Stimulated activated CD8-positive, alpha-beta memory T cell treated with anti-CD3 and anti-CD28 coated beads, Interleukin-7, amount 100 ng/mL, for 48 hours (primary cell): ENCODE data around the gene GLS.
A peak's percentile ranks its signal among the peaks of the same experiment; 100 is the strongest.
"Not testable (repeated sequence)": the region's sequence is repeated elsewhere in the genome, so short reads cannot be mapped to it uniquely, and the experiment has no call there.

Experiments
- DNase-seq, 2 donors: peaks; one replicate each; pipeline ENCODE4 v3.0.0-alpha.2; 2020; ENCODE audit warnings: low read depth in 1 of 2; ENCODE audit errors: extremely low read depth in 1 of 2

Gene GLS

DNA sequence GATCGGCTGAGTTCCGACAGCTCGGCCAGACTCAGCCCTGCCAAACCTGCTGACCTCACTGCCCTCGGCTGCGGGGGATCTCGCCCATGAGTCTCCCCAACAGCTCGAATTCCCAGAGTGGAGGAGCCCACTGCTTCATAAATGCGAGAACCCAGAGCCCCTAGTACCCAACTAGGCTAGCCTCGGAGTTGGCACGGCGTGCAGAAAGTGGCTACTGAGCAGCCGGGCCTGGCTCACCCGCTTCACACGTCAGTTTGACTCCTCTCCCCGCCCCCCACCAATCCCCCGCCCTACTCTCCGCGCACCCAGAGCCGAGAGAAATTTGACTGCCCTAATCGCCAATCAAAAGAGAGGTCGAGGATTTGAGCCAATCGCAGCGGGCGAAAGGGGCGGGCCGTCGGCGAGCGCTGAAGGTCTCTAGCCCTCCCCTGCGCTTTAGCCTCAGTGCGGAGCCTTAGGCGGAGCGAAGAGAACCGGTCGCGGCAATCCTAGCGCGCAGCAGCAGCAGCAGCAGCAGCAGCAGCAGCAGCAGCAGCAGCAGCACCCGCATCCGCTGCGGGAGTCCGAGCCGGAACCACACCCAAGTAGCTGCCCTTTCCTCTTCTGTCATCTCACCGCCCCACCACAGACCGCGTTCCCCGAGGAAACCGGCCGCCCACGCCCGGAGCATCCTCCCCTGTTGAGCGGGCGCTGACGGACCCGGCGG lies at the start of gene GLS:
GLS (plus strand) TSS at position 444 of the 706 bp plus-strand sequence. CDS start 264 bp downstream, outside the sequence.
- peak; percentile 90 to 93 for DNase-seq

DNA sequence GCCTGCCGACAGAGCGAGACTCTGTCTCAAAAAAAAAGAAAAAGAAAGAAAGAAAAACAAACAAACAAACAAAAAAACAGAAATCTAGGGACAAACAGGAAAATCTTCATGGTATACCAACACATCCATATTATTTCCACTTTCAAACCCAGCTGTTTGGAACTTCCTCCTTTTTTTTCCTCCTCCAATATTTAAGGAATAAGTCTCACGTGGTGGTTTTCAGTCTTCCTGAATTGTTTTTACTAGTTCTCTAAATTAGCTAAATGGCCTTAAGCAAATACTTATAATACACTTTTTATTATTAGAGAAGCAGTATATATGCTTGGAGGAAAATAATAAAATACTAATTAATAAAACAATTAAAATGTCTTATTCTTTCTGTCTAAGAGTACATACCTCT lies 48.7 kb upstream of the GLS start:
- DNase-seq, result no peak

DNA sequence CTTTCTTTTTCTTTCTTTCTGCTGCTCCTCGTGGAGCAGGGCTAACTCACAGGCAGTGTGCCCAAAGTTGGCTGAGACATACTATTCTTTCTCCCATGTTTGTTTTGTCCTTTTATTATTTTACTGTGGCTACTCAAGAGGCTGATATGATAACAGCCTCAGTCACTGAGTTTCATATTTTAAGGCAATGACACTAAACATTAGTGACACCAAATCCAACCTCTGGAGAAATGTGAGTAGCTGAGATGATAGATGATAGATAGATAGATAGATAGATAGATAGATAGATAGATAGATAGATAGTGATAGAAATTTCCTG lies 45.8 kb upstream of the GLS start:
- DNase-seq, result no peak

DNA sequence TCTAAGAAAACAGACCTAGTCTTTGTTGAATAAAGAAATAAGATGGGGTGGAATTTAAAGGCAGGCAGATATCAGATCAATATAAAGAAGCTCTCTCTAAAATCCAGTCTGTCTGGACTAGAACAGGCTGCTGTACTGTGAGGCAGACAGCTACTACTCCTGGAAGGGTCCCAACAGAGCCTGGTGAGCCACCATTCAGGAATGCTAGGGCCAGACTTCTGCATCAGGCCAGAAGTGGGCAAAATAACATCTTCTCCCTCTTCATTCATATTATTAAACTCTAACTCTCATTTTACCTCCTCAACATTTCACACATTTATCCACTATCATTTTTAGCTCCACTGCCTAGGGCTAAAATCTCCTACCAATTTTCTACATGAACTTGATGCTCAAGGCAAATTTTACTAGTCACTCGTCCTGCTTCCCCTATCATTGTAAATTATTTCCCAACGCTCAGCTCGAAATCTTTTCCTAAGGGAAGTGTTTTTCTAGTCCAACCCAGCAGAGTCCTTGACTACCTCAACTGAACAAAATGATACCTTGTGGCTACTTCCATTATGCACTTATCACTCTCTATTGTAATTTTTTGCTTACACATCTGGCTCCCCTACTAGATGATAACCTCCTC lies 45.2 kb upstream of the GLS start:
- no peak for DNase-seq

GRCh38 chr2:190836767-190837166 lies 43.9 kb upstream of the GLS start:
- DNase-seq, result no peak

- no peak for DNase-seq
Measured at GRCh38 chr2:190837420-190837819, 43.2 kb upstream of the GLS start.

DNA sequence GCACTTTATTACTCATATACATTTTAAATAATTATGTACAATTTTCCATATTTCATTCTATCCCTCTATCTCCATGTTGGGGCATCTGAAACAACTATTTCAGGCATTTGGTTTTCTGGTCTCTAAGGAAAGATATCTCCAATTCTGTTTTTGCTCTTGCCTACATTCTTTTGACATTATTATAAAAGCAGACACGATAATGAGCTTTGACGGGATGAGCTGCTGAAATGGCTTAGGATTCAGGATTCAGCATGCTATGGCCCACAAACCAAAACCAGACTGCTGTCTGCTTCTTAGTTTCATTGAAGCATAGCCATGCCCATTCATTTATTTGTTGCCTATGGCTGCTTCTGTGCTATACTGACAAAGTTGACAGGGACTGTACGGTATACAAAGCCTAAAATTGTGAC lies 42.7 kb upstream of the GLS start:
- no peak for DNase-seq

DNA sequence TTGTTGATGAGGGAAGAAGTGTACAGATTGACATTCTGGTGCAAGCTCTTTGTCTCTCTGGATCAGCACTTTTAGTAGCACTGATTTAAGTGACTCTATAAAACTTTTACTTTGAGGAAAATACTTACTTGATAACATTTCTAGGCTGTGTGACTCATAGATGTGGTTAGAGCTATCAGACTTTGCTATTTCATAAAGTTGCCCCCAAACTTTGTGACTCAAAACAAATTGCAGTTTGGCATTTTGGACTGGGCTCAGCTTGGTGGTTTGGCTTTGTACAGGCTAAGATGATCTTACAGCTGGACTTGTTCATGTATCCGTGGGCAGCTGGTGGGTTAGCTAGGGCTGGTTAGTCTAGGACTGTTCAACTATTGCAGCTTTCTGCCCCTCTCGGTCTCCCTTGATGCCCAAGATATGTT lies 42.1 kb upstream of the GLS start:
- DNase-seq, result no peak

- DNase-seq, result no peak
Measured at GRCh38 chr2:190840569-190841172, 40.0 kb upstream of the GLS start.

DNA sequence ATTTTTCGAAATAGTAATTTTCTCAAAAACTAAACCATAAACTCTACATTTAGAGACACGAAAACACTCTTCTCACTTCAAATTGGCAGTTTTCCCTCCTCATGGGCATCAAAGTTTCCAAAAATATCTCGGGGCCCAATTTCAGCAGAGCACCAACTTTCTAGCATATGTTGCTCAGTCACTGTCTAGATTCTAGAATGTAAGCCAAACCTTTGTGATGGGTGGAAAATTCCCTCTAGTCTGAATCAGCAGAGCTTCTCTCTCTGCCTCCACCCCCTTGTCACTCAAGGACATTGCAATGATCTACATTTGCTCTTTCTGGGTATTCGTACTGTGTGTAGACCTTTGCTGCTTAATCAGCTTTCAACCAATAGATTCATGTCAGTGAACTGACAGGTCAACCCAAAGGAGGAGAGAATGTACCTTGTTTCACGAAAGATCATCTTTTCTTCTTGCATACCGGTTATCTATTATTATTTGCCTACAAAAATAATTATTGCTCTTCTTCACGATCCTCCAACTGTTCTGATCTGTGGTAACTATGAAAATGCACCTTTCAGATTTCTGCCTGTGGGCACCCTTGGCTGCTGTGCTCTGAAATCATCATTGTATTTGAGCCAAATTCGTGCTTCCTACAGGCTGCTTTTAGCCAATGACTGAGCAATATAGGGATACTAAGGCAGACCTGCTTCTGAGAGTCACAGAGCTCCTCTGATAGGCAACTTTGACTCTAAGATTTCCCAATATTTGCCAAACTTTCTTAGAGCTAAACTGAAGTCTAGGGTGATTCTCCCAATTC lies 38.7 kb upstream of the GLS start:
- no peak for DNase-seq

DNA sequence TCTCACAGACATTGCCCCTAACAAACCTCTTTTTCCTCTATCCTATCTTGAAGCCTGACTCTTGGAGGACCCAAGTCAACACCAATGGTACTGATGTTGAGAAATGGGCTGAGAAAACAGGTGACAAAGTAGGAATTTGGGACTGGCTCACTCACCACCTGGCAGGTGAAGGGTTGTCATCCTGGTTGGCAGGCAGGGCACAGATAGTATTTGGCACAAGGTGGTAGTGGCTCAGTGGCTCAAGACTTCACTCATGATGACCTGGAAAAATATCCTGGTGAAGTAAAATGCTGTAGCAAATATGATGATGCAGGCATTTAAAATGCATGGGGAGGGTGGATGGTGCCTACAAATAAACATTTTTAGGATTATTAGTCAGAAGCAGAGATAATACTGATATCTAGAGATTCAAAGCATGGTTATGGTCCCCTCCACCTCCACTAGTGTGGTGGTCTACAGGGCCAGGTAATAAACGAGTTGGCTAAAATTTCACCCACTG lies 38.0 kb upstream of the GLS start:
- DNase-seq, result no peak

DNA sequence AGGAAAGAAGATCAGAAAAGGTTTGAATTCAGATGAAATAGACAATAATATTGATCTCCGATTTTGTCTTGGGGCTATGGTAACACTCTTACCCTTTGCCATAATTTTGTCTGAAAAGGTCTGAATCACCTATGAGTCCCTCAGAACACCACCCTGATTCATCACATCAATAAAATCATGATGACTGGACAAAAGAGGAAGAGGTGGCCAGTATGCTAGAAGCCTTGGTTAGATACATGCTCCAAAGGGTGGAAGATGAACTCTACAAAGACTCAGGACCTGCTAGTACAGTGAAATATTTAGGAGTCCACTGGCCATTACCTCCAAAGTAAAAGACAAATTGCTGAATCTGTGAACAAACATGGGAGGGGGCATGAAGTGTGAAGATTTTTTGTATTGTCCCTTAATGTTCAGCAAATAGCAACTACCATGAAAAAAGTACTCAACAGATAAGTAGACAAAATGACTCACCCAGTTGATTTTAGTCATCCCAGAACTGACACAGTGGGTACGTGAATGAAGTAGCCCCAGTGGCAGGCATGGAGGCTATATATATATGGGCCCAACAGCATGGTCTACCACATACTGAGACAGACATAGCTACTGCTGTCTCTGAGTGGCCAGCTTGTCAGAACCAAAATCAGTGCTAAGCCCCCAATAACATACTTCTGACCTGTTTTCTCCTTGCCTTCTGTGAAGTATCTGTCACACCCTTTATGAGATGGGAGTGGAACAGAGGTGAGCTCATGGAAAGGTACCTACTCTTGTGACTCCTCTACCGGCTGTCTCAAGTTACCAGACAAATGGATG lies 36.5 kb upstream of the GLS start:
- peak; percentile 25 to 50 for DNase-seq

GRCh38 chr2:190844700-190845401 lies 35.8 kb upstream of the GLS start:
- DNase-seq, result no peak

DNA sequence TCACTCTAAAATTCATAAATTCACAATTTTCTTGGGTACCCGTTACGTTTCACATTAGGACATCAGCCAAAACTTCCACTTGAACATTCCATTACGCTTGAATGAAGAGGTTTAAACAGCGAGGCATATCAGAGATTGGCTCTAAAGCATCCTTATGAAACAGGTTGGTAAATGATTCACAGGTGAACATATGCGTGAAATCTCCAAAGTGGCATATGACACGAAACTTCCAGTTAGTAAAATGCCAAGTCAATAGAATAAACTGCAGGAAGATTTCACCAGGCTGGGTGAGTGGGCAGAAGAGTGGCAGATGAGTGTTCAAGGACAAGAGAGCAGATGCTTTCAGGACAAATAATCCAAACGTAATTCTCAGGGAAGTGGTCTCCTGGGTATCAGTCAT lies 33.9 kb upstream of the GLS start:
- DNase-seq, result no peak

- DNase-seq, result no peak
Measured at GRCh38 chr2:190847504-190848081, 33.0 kb upstream of the GLS start.

DNA sequence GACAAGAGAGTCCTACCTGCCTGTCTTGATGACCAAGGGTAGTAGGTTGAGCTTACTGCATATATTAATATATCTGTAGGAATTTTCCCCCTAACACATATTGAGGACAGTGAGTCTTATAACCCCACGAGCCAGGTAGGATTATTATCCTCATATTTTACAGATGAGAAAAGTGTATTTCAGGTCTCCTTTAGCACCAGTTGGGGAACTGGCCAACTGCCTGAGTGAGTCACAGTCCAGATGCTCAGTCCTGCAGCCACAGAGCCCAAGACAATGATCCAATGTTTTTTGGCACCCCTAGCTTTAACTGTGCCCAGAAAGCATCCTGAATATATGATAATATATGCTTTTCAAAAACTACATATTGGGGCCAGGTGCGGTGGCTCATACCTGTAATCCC lies 30.8 kb upstream of the GLS start:
- DNase-seq, result no peak

DNA sequence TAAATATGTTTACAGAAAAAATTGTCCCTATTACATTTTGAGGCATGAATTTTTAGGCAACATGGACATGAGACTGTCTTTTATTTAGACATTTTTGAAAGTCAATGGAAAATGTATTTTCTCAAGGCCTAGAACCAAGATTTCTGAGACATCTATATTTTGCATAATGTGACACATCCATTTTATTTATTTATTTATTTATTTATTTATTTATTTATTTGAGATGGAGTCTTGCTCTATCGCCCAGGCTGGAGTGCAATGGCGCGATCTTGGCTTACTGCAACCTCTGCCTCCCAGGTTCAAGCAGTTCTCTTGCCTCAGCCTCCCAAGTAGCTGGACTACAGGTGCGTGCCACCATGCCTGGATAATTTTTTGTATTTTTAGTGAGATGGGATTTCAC lies 27.6 kb upstream of the GLS start:
- DNase-seq, result not testable (repeated sequence)

DNA sequence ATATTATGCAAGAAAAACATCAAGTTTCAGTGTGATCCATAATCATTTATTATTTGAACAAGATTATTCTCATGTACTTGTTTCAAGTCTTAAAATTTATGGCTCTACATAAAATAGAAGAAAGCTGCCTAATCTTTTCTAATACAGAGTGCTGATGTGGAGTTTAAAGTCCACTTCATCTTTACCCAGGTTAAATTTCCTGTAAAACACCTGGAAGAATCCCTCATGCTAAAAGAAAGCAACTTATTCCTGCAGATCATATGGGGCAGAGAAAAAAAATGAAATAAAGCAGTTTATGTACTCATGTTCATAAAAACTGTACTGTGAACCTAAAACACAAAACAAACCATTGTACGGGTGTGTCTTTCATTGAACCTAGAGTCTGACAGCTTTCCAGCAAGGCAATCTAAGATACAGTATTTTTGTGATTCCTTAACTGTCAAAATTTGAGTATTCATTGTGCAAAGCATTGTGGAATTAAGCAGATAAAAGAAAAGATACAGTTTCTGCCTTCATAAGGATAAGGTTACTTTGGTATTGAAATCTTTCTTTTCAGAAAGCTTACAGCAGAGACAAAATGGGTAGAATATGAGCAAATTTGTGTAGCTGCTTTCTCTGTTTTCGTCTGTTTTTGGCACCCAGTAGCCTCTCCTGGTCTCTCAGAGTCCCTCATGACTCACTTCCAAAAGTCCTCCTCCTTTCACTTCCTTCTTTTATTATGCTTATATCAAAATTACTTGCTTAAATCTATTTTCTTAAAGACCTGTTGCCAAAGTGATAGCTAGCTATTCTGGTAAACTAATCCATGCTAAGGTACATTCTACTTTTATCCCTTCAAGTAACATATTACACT lies 26.9 kb upstream of the GLS start:
- DNase-seq, result no peak

DNA sequence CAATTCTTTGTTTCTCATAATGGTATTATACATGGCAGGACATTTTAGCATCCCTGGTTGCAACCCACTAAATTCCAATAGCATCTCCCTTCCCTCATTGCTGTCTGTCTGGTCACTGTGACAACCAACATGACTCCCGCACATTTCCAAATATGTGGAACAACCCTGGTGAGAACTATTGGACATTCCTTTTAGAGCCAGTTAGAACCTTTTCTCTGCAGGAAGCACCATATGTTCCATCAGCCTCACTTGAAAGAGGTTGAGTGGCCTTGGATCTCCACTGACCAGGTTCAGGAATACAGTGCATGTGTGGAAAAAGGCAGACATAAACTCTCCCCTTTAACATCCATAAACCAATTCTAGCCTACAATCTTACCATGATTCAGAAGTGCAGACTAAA lies 25.9 kb upstream of the GLS start:
- DNase-seq, result no peak
